ENCODE results near the gene PALLD.

DNA sequence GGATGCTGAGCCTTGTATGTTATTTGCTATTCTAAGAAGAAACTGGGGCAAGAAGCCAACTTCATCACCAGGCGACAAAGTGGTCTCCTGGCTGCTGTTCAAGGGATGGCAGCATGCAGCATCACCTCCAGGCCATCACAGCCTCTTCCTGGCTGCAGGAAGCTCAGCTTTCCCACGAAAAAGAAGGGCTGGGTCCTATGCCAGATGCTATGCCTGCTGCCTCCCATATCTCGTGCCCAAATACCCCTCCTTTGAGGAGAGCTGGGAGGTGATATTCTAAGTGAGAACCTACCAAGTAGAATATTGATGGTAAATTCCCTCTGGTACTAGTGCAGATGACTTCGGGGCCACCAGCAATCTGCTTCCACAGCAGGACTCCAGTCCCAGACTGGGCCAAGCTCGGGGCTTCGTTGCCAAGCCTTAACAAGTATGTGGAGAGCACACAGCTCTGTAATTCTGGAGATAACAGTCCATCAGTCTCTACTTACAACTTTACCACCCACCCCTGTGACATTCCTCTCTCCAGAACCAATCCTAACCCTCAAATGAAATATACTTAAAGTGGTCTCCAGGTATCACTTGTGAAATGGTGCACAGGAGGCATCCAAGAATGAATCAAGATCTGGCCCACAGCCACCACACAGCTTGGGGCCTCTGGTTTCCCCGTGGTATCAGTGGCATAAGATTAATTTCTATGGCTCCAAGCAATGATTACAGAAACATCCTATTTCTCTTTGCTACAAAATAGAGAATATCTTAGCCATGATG, 149.3 kb downstream of the PALLD start:
- TF ChIP-seq EZH2 (IDR thresholded peaks at IDR 0.05) (no peak), POLR2AphosphoS5 (IDR thresholded peaks at IDR 0.05; ENCODE audit: borderline replicate concordance, low read depth, low read length) (no peak)

Measured in SK-N-MC (cell line).